ENCODE data around the gene UTS2B. TPM values are rescaled to one million over a fixed set of nuclear protein-coding genes. Genes with fewer than 3 reads are reported as not detected.

Gene UTS2B
- total and polyA plus RNA-seq, 2 of the 13 experiments (the other 11 are each of a cell fraction or from before 2014, with no cell fraction given) = 0.03 to 0.46 TPM

DNA sequence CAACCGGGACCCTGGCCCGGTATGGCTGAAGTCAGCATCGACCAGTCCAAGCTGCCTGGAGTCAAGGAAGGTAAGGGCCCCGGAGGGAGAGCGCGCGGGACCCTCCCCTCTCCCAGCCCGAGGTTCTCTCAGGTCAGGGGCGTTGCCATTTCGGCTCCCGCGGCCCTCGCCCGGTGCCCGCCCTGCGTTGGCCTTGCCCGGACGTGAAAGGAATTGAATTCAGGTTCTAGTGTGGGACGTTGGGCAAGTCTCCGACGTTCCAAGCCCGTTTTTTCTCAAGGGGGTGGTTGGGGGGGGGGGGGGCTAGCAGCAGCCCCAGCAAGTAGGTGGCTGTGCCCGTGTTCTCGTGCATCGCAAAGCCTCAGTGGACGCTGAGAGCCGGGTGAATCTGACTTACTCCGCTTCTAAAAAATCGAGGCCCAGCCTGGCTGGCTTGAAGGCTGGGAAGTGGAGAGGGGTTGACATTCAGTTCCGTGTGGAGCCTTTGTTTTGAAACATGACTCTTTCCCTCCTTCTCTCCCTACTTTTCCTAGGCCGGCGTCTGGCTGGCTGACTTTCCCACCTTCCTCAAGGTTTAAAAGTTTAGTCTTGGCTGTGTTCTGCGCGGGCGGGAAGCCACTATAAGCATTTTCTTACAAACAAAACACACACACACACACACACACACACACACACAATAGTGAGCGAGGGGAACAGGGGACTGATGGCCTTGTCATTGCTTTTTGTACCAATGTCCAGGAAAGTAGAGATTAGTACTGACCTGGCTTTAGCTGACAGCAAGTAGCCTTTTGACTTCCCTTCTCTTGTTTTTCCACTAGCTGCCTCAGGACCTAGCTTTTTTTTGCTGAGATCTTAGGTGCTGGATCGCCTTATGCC, at the start of gene UTS2B (continued):
- TF ChIP-seq ZNF44 (CRISPR knock-in tag; IDR thresholded peaks at IDR 0.05) (no peak), ZFAT (CRISPR knock-in tag; conservative IDR thresholded peaks at IDR 0.05) (no peak), ZNF589 (CRISPR knock-in tag; conservative IDR thresholded peaks at IDR 0.05) (no peak), MEIS1 (CRISPR knock-in tag; IDR thresholded peaks at IDR 0.05; ENCODE audit: borderline replicate concordance) (peak; percentile 28; the same call in 1 of the 2 replicates), ZBTB38 (CRISPR knock-in tag; IDR thresholded peaks at IDR 0.05) (no peak), ZNF605 (CRISPR knock-in tag; IDR thresholded peaks at IDR 0.05) (0 out of 2 replicates have a peak, but pooled peaks have one; percentile 26), FOXK2 (IDR thresholded peaks at IDR 0.05) (no peak), ZSCAN21 (CRISPR knock-in tag; IDR thresholded peaks at IDR 0.05; ENCODE audit: borderline replicate concordance) (no peak)
- TF ChIP-seq, protein P1, sequence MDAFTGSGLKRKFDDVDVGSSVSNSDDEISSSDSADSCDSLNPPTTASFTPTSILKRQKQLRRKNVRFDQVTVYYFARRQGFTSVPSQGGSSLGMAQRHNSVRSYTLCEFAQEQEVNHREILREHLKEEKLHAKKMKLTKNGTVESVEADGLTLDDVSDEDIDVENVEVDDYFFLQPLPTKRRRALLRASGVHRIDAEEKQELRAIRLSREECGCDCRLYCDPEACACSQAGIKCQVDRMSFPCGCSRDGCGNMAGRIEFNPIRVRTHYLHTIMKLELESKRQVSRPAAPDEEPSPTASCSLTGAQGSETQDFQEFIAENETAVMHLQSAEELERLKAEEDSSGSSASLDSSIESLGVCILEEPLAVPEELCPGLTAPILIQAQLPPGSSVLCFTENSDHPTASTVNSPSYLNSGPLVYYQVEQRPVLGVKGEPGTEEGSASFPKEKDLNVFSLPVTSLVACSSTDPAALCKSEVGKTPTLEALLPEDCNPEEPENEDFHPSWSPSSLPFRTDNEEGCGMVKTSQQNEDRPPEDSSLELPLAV (CRISPR knock-in tag; conservative IDR thresholded peaks at IDR 0.05; ENCODE audit: low read depth) = no peak
- TF ChIP-seq, protein P2, sequence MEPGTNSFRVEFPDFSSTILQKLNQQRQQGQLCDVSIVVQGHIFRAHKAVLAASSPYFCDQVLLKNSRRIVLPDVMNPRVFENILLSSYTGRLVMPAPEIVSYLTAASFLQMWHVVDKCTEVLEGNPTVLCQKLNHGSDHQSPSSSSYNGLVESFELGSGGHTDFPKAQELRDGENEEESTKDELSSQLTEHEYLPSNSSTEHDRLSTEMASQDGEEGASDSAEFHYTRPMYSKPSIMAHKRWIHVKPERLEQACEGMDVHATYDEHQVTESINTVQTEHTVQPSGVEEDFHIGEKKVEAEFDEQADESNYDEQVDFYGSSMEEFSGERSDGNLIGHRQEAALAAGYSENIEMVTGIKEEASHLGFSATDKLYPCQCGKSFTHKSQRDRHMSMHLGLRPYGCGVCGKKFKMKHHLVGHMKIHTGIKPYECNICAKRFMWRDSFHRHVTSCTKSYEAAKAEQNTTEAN (CRISPR knock-in tag; conservative IDR thresholded peaks at IDR 0.05) = 0 out of 2 replicates have a peak, but pooled peaks have one; percentile 8
- TF ChIP-seq, protein P3, sequence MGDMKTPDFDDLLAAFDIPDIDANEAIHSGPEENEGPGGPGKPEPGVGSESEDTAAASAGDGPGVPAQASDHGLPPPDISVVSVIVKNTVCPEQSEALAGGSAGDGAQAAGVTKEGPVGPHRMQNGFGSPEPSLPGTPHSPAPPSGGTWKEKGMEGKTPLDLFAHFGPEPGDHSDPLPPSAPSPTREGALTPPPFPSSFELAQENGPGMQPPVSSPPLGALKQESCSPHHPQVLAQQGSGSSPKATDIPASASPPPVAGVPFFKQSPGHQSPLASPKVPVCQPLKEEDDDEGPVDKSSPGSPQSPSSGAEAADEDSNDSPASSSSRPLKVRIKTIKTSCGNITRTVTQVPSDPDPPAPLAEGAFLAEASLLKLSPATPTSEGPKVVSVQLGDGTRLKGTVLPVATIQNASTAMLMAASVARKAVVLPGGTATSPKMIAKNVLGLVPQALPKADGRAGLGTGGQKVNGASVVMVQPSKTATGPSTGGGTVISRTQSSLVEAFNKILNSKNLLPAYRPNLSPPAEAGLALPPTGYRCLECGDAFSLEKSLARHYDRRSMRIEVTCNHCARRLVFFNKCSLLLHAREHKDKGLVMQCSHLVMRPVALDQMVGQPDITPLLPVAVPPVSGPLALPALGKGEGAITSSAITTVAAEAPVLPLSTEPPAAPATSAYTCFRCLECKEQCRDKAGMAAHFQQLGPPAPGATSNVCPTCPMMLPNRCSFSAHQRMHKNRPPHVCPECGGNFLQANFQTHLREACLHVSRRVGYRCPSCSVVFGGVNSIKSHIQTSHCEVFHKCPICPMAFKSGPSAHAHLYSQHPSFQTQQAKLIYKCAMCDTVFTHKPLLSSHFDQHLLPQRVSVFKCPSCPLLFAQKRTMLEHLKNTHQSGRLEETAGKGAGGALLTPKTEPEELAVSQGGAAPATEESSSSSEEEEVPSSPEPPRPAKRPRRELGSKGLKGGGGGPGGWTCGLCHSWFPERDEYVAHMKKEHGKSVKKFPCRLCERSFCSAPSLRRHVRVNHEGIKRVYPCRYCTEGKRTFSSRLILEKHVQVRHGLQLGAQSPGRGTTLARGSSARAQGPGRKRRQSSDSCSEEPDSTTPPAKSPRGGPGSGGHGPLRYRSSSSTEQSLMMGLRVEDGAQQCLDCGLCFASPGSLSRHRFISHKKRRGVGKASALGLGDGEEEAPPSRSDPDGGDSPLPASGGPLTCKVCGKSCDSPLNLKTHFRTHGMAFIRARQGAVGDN (CRISPR knock-in tag; IDR thresholded peaks at IDR 0.05) = 0 out of 2 replicates have a peak, but pooled peaks have one; percentile 1
- TF ChIP-seq, protein P4, sequence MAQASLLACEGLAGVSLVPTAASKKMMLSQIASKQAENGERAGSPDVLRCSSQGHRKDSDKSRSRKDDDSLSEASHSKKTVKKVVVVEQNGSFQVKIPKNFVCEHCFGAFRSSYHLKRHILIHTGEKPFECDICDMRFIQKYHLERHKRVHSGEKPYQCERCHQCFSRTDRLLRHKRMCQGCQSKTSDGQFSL (CRISPR knock-in tag; IDR thresholded peaks at IDR 0.05) = peak; percentile 60; the same call in 1 of the 2 replicates
- TF ChIP-seq, protein P5, sequence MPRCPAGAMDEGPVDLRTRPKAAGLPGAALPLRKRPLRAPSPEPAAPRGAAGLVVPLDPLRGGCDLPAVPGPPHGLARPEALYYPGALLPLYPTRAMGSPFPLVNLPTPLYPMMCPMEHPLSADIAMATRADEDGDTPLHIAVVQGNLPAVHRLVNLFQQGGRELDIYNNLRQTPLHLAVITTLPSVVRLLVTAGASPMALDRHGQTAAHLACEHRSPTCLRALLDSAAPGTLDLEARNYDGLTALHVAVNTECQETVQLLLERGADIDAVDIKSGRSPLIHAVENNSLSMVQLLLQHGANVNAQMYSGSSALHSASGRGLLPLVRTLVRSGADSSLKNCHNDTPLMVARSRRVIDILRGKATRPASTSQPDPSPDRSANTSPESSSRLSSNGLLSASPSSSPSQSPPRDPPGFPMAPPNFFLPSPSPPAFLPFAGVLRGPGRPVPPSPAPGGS (CRISPR knock-in tag; IDR thresholded peaks at IDR 0.05) = 0 out of 2 replicates have a peak, but pooled peaks have one; percentile 3
- TF ChIP-seq, protein P6, sequence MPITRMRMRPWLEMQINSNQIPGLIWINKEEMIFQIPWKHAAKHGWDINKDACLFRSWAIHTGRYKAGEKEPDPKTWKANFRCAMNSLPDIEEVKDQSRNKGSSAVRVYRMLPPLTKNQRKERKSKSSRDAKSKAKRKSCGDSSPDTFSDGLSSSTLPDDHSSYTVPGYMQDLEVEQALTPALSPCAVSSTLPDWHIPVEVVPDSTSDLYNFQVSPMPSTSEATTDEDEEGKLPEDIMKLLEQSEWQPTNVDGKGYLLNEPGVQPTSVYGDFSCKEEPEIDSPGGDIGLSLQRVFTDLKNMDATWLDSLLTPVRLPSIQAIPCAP (CRISPR knock-in tag; IDR thresholded peaks at IDR 0.05; ENCODE audit: low read depth) = no peak
- TF ChIP-seq, protein P7, sequence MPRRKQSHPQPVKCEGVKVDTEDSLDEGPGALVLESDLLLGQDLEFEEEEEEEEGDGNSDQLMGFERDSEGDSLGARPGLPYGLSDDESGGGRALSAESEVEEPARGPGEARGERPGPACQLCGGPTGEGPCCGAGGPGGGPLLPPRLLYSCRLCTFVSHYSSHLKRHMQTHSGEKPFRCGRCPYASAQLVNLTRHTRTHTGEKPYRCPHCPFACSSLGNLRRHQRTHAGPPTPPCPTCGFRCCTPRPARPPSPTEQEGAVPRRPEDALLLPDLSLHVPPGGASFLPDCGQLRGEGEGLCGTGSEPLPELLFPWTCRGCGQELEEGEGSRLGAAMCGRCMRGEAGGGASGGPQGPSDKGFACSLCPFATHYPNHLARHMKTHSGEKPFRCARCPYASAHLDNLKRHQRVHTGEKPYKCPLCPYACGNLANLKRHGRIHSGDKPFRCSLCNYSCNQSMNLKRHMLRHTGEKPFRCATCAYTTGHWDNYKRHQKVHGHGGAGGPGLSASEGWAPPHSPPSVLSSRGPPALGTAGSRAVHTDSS (CRISPR knock-in tag; conservative IDR thresholded peaks at IDR 0.05) = no peak
